Lower lobe of right lung (tissue), 2 donors: ENCODE data around the gene SPAG17. TPM values are rescaled to one million over a fixed set of nuclear protein-coding genes. Genes with fewer than 3 reads are reported as not detected.
"Not testable (repeated sequence)": the region's sequence is repeated elsewhere in the genome, so short reads cannot be mapped to it uniquely, and the experiment has no call there.

Experiments
- ATAC-seq, 2 donors: fragments of 200-7000 bp; cut with Tn5 transposase; one replicate each; pipeline ENCODE4 v1.9.1; 2020 to 2022; ENCODE audit warnings: mild to moderate bottlenecking in 2 of 2, moderate library complexity in 2 of 2
- DNase-seq: peaks from one replicate; pipeline ENCODE4 v3.0.0-alpha.2; 2020
- H3K27ac ChIP-seq: fragments of 200-600 bp; one replicate; pipeline ENCODE4 v1.8.0; 2022
- H3K27me3 ChIP-seq: fragments of 200-600 bp; one replicate; pipeline ENCODE4 v1.8.0; 2022; ENCODE audit warnings: low read depth
- H3K36me3 ChIP-seq: fragments of 200-600 bp; one replicate; pipeline ENCODE4 v1.8.0; 2022; ENCODE audit warnings: mild to moderate bottlenecking
- H3K4me1 ChIP-seq: fragments of 200-600 bp; one replicate; pipeline ENCODE4 v1.8.0; 2022
- H3K4me3 ChIP-seq: fragments of 200-600 bp; one replicate; pipeline ENCODE4 v1.8.0; 2022; ENCODE audit warnings: mild to moderate bottlenecking
- H3K9me3 ChIP-seq: fragments of 200-600 bp; one replicate; pipeline ENCODE4 v1.8.0; 2022
- intact Hi-C: fragments of 100-400 bp; cut with DNase I; formaldehyde crosslinking; loops from one replicate; pipeline ENCODE4 v1.11.0; 2022
- total RNA-seq: library from RNA; stranded (reverse); fragmentation: NEBNext Ultra II Directional; extraction: Animal tissue kit (Norgen Biotek cat#: 25700); gene quantifications from one replicate; pipeline ENCODE4 v1.2.1, GENCODE V29; 2021
- TF ChIP-seq, protein P1 (sequence below): fragments of 200-600 bp; IDR thresholded peaks from one replicate; pipeline ENCODE4 v1.8.0; 2022; ENCODE audit warnings: antibody characterized with exemption, mild to moderate bottlenecking
- donor health status: DM: no; HTN: yes; CAD: no; lungs with severe emphysema.

The SPAG17 gene
- total RNA-seq, 1 donor from 2014 or later = 9.9 TPM

DNA sequence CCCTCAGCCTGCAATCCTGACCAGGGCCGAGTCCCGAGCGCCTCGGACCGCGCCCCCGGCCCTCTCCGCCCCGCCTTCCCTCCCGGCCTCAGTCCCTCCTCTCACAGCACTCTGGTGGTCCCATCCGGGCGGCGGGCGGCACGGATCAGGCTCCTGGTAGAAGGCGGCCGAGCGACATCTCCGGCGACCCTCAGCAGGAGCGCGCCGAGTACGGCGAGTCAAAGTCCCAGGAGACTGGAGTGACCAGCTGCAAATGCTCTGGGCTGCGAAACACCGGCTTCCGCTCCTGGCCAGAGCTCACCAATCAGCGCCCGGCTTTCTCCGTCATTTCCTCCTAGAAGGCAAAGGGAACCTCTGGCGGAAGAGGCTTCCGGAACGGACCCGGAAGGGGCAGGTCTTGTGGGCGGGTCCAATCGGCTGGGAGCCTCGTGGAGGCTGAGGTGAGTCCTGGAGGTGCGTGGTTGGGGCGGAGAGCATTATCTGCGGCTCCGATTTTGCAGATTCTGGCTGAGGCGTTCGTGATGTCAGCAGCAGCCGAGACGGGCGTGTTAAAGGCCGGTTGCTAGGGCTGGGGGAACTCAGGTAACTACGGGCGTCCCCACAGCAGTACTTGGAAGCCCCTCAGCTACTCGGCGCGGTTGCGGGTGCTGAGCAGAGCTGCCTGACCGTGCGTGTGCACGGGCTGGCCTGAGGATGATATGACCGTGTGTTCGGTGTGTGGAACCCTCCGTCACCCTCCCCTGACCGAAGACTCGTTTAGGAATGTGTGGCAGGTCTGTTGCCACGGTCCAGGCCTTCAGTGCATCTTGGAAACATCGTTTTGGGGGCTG lies 255.5 kb downstream of the SPAG17 start, which contains the start of the genes GDAP2 and WDR3:
GDAP2 (minus strand) TSS at position 279 of the 830 bp plus-strand sequence. CDS start 9,264 bp downstream, outside the sequence.
WDR3 (plus strand) TSS at position 397 of the 830 bp plus-strand sequence. CDS start 3,581 bp downstream, outside the sequence.
- DNase-seq (peak; percentile 99), ATAC-seq (peak; percentile 98 to 99)
- TF ChIP-seq, protein P1, sequence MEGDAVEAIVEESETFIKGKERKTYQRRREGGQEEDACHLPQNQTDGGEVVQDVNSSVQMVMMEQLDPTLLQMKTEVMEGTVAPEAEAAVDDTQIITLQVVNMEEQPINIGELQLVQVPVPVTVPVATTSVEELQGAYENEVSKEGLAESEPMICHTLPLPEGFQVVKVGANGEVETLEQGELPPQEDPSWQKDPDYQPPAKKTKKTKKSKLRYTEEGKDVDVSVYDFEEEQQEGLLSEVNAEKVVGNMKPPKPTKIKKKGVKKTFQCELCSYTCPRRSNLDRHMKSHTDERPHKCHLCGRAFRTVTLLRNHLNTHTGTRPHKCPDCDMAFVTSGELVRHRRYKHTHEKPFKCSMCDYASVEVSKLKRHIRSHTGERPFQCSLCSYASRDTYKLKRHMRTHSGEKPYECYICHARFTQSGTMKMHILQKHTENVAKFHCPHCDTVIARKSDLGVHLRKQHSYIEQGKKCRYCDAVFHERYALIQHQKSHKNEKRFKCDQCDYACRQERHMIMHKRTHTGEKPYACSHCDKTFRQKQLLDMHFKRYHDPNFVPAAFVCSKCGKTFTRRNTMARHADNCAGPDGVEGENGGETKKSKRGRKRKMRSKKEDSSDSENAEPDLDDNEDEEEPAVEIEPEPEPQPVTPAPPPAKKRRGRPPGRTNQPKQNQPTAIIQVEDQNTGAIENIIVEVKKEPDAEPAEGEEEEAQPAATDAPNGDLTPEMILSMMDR = no peak
- Histone ChIP-seq H3K36me3 (peaks cover 6% of the 10 kb centered on the region), H3K27me3 (no peaks in the 10 kb centered on the region), H3K27ac (peak within 1 kb of the TSS; percentile 92), H3K4me1 (peaks cover 39% of the 10 kb centered on the region), H3K9me3 (no peaks in the 10 kb centered on the region), H3K4me3 (peak within 1 kb of the TSS; percentile 84)
- intact Hi-C loops = no loop called here

DNA sequence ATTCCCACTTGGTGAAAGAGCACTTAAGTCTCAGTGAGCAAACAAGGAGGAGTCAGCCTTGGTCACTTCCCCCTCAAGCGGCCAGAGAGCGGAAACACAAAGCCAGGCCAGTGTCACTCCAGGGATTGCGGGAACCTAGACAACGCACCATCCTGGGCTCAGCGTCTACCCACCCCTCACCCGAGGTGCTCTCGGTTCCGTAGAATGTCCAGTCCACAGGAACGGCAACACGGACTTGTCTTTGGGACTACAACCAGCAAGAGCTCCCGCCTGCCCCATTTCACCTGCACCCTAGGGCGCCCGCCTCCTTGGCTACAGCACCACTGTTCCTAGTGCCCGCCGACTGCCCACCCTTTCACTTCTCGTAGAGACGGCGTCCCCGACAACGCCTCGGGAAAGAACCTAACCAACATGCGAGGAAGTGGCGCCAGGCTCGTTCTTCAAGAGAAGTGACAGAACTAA lies 256.1 kb downstream of the SPAG17 start:
- Histone ChIP-seq H3K4me1 (peaks cover 39% of the 10 kb centered on the region), H3K36me3 (no peaks in the 10 kb centered on the region), H3K9me3 (no peaks in the 10 kb centered on the region), H3K27ac (peak overlapping the region; percentile 92), H3K27me3 (no peaks in the 10 kb centered on the region), H3K4me3 (peak overlapping the region; percentile 84)
- DNase-seq (peak; percentile 78), ATAC-seq (peak; percentile 93 to 94)
- TF ChIP-seq, protein P1 = no peak
- intact Hi-C loops = no loop called here

DNA sequence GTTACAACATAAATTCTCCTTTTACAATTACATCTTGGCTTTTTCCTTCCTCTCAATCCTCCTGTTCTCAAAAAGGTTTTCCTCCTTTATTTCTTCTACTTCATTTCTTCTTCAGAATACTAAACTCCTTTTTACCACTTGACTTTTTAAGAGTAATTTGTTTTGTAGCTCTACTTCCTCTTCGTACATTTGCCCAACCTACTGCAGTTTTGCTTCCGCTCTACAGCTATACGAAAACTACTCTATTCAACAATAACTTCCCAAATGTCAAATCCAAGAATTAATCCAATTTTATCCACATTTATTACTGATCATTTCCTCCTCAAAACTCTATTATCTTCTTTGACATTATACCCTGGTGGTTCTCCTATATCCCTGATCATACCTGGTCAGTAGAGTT lies 259.0 kb downstream of the SPAG17 start:
- ATAC-seq = no peak
- no peaks in the 10 kb centered on the region for H3K27me3 ChIP-seq
- DNase-seq = no peak
- TF ChIP-seq, protein P1 = no peak
- no peak overlapping the region for H3K27ac ChIP-seq
- no peak overlapping the region for H3K4me3 ChIP-seq
- H3K36me3 ChIP-seq = no peaks in the 10 kb centered on the region
- no peaks in the 10 kb centered on the region for H3K9me3 ChIP-seq
- intact Hi-C loops = no loop called here
- peaks cover 31% of the 10 kb centered on the region for H3K4me1 ChIP-seq

DNA sequence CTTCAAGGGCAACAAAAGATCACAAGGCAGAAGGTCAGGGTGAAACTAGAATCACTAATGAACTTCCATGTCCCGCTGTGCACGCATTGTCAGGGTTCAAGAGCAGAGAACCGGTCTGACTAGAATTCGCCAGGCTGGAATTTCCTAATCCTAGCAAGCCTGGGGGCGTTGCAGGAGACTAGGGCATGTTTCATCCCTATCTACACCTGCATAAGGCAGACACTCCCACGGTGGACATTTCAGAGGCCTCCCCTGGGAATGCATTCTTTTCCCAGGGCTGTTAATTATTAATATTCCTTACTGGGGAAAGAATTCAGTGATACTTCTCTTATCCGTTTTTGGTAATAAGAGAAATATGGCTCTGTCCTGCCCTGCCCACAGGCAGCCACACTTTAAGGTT lies 262.3 kb downstream of the SPAG17 start:
- H3K27ac ChIP-seq, DNase-seq, H3K27me3 ChIP-seq, ATAC-seq, H3K4me3 ChIP-seq, intact Hi-C loops, H3K9me3 ChIP-seq: not testable (repeated sequence)
- peaks cover 25% of the 10 kb centered on the region for H3K36me3 ChIP-seq
- H3K4me1 ChIP-seq = peaks cover 11% of the 10 kb centered on the region

DNA sequence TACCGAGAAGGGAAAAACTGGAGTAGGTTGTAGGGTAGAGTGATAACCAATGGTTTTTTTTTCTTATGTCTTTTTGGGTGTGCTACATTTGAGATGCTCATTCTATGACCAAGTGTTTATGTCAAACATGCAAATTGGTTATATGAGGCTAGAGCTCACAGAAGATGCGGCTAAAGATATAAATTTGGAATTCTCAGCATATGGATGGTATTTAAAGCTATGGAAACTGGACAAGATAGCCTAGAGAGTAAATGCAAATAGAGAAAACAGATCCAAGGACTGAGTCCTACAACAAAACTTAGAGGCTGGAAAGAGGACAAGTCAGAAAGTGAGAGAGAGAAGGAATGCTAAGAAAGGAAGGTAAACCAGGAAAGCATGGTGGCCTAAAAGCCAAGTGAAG lies 263.0 kb downstream of the SPAG17 start:
- TF ChIP-seq, protein P1 = no peak
- Histone ChIP-seq H3K27me3 (no peaks in the 10 kb centered on the region), H3K27ac (no peak overlapping the region), H3K9me3 (no peaks in the 10 kb centered on the region), H3K36me3 (peaks cover 32% of the 10 kb centered on the region), H3K4me3 (no peak overlapping the region), H3K4me1 (peaks cover 4% of the 10 kb centered on the region)
- no peak for DNase-seq
- ATAC-seq = no peak
- intact Hi-C loops = no loop called here

DNA sequence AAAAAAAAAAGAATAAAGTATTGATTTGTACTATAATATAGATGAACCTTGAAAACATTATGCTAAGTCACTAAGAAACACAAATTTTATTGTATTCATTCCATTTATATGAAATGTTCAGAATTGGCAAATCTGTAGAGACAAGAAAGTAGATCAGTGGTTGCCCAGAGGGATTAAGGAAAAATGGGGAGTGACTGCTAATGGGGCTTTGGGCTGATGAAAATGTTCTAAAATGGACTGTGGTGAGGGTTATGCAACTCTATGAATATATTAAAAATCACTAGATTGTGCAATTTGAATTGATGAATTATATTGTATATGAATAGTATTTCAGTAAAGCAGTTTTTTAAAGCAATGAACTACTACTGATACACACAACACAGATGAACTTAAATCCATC lies 265.7 kb downstream of the SPAG17 start:
- DNase-seq (no peak), ATAC-seq (no peak)
- Histone ChIP-seq H3K36me3 (peaks cover 59% of the 10 kb centered on the region), H3K4me1 (no peaks in the 10 kb centered on the region), H3K9me3 (no peaks in the 10 kb centered on the region), H3K27me3 (no peaks in the 10 kb centered on the region), H3K27ac (no peak overlapping the region), H3K4me3 (no peak overlapping the region)
- intact Hi-C loops = no loop called here
- TF ChIP-seq, protein P1 = no peak
